HL-60 (cell line): ENCODE results near the gene NEK9.

Source experiments
- GABPA ChIP-seq: IDR thresholded peaks from 2 replicates; pipeline ENCODE4 v1.6.1; 2012; ENCODE audit warnings: low read depth
- POLR2AphosphoS5 ChIP-seq: IDR thresholded peaks from 2 replicates; pipeline ENCODE4 v1.6.1; 2012; ENCODE audit warnings: low read depth
- REST ChIP-seq: IDR thresholded peaks from 2 replicates; pipeline ENCODE4 v1.6.1; 2012; ENCODE audit warnings: low read depth; ENCODE audit not compliant: insufficient replicate concordance
- SPI1 ChIP-seq: IDR thresholded peaks from 2 replicates; pipeline ENCODE4 v1.6.1; 2012; ENCODE audit warnings: low read depth, mild to moderate bottlenecking, borderline replicate concordance
- TF ChIP-seq, protein P1 (sequence below): IDR thresholded peaks from one replicate; pipeline ENCODE4 v1.5.1; 2011; ENCODE audit warnings: low read length, control low read depth, inconsistent platforms; ENCODE audit not compliant: insufficient read depth

DNA sequence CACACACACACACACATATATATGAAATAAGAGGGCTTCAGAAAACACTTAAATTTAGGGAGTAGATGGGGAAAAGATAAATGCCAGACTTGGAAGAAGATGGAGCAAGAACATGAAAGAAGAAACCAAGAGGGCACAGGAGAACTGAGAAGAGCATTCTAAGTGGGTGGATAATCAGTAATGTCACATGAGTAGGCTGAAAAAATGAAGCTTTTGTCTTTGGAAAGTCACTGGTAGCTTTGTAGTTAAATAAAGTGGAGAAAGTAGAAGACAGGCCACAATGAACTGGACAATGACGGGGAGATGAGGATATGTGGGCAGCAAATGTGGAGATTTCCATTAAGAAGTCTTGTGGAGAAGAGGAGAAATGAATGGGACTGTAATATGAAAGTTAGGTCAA, 59.6 kb downstream of the NEK9 start:
- no peak for TF ChIP-seq REST
- TF ChIP-seq, protein P1, sequence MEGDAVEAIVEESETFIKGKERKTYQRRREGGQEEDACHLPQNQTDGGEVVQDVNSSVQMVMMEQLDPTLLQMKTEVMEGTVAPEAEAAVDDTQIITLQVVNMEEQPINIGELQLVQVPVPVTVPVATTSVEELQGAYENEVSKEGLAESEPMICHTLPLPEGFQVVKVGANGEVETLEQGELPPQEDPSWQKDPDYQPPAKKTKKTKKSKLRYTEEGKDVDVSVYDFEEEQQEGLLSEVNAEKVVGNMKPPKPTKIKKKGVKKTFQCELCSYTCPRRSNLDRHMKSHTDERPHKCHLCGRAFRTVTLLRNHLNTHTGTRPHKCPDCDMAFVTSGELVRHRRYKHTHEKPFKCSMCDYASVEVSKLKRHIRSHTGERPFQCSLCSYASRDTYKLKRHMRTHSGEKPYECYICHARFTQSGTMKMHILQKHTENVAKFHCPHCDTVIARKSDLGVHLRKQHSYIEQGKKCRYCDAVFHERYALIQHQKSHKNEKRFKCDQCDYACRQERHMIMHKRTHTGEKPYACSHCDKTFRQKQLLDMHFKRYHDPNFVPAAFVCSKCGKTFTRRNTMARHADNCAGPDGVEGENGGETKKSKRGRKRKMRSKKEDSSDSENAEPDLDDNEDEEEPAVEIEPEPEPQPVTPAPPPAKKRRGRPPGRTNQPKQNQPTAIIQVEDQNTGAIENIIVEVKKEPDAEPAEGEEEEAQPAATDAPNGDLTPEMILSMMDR: no peak
- TF ChIP-seq GABPA: no peak
- TF ChIP-seq SPI1: no peak
- TF ChIP-seq POLR2AphosphoS5: no peak
